CMK (cell line): ENCODE measurements around the gene NEDD9.

ENCODE experiments used
- DNase-seq: peaks from one replicate; pipeline ENCODE4 v3.0.0-alpha.2; 2010; ENCODE audit warnings: low read depth

Gene NEDD9

DNA sequence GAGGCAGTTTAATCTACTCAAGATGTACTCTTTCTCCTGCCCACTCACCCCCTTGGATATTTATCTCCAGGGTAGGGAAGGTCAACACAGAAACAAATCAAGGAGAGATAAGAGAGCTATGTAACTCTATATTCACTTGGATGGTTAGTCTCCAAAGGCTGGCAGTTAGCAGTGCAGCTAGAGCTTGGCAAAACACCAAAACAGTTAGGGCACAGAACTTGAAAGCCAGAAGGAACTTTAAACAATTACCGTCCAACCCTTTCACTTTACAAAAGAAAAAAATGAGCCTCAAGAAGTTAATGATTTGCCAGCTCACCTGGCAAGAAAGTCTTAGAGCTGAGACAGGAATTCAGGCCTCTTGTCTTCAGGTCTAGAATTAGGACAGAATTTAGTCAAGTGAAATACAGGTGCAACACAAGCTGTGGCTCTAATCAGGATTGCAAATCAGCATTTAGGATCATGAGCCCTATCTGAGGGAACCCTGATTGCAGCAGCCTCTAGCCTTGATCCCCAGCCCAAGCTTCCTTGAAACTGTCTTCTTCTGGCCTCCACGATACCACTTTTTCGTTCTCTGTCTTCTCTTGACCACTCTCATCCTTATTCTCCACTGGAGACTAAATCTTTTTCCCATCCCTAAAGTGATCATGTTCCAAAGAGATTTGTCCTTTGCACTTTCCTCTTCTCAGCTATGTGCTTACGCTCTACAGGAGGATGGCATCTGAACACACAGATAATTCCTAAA is 14.9 kb downstream of the NEDD9 start:
- DNase-seq, result no peak

- no peak for DNase-seq
Measured at GRCh38 chr6:11215773-11216172, 16.7 kb downstream of the NEDD9 start.

- DNase-seq, result no peak
Measured at GRCh38 chr6:11214901-11215300, 17.6 kb downstream of the NEDD9 start.

- no peak for DNase-seq
Measured at GRCh38 chr6:11214084-11214833, 18.2 kb downstream of the NEDD9 start.

GRCh38 chr6:11213422-11214021 is 18.9 kb downstream of the NEDD9 start:
- DNase-seq, result no peak

DNA sequence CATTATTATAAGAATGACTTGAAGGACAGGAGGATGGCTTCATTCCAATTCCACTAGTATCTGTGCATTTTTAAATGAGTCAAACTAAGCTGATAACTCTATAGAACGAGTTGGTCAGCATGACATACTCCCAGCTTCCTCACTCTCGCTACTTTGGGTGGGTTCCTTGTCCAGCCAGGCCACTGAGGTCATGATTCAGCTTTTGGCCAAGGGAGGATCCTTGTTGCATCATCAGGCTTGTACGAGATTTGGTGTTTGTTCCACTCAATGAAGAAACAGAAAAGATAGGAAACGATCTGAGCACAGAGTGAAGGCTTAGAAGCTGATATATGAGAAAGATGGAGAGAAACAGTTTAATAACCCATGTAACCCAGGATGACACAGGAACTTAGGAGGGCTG is 19.8 kb downstream of the NEDD9 start:
- no peak for DNase-seq

DNA sequence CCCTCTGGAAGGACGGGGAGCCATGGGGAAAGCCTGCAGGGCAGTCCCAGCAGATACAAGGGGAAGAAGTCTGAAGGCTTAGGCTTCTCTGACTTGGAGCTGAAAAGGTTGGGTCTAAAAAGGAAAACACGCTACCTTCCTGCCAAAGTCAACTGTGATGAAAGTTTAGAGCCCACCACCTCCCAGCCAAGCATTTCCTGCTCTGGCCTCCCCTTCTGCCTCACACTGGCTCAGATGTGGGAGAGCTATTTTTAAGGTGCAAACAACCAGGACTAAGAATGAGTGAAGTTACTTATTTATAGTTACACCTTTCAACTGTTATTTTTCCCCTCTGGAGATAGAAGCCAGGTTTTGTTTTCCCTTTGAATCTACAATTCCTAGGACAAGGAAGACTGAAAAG is 21.2 kb downstream of the NEDD9 start:
- DNase-seq, result no peak

- no peak for DNase-seq
Measured at GRCh38 chr6:11210386-11211138, 21.9 kb downstream of the NEDD9 start.

DNA sequence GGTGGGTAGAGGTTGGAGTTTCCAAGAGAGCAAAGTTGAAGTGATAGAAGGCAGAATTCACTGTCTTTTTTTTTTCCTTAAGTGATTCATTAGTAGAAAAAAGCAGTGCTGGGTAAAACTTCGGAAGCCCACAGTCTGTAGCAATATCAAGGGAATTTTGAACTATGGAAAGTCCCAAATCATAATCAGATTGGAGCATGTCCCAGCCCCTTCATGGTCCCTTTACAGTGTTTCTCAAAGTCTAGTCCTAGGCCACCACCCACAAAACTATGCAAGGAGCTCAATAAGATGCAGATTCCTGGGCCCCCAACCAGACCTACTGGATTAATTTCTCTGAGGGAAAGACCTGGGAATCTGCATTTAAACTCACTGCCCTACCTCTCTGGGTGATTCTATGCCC is 22.6 kb downstream of the NEDD9 start:
- DNase-seq, result no peak

DNA sequence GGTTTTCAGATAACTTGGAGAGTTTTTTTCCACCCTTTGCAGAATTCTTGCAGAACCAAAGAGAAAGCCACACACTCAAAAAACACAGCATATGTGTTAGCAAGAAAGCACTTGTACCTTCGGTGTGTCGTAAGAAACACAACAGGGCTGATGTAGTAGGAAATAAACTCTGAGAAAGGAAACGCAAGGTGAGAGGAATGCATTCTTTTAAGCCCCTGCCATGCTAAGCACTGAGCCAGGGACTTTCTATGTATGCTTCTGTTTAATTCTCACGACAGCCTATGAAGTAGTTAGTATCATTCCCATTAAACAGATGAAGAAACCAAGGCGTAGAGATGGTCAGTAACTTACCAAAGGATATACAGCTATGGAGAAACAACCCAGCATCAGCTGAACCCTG is 23.1 kb downstream of the NEDD9 start:
- no peak for DNase-seq

GRCh38 chr6:11208854-11209253 is 23.6 kb downstream of the NEDD9 start:
- no peak for DNase-seq

DNA sequence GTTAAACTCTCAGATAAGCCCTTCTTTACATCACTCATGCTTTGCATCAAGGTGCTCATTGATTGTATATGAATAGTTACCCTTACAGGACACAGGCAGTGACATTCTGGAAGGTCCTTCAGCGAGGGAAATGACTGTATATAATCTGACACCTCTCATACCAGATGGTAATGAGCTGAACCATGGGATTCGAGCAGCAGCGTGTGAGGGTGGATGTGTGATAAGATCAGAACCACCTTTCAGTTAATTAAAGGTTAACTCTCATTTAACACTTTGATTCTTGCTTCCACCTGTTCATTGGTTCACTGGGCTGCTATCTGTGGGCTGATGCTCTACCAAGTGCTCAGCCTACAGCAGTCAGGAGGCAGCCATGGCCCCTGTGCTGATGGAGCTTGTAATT is 24.2 kb downstream of the NEDD9 start:
- DNase-seq, result no peak

DNA sequence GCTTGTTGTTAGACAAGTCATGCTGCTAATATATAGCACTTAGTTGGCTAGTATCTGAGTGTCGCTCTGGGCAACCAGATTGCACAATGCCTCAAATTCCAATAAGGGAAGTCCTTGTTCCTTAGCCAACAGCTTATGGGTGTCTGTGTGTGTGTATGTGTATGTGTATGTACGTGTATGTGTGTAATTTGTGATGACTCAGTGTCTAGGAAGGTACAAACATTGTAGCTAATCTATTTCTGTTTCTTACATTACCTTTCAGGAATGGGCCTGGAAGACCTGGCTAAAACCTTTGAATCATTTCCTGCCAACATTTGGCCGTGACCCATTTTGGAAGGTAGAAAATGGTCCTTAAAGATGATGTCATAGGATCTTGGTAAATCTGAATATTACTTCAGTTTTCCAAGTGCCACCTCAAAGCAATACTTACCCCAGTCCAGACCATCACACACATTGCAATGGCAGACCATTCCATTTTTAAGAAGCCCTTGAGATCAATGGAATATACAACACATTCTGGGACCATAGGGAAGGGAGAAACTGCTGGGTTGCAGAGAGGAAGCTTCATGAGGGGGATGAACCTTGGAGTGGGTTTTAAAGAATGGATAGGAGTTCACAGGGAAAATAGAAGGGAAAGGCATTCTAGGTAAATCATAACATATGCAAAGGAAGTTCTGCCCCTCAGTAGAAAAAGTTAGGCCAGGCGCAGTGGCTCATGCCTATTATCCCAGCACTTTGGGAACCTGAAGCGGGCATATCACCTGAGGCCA is 25.1 kb downstream of the NEDD9 start:
- DNase-seq, result no peak

DNA sequence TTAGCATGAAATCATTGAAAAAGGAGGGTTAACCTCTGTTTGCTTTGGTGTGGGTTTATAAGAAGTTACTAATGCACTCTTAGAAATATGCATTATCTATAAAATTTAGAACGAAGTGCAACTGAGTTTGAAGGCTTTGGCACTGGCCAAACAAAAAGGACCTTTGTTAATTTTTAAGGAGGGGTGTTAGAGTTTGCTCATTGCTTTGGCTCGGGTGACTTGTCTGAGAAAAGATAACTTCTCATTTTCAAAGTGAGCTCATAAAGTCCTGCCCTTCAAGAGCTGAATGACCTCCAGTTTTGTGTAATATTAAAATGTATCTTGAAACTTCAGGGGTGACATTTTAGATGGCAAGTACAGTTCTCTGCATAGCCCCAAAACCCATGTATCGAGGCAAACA is 25.9 kb downstream of the NEDD9 start:
- DNase-seq, result no peak

DNA sequence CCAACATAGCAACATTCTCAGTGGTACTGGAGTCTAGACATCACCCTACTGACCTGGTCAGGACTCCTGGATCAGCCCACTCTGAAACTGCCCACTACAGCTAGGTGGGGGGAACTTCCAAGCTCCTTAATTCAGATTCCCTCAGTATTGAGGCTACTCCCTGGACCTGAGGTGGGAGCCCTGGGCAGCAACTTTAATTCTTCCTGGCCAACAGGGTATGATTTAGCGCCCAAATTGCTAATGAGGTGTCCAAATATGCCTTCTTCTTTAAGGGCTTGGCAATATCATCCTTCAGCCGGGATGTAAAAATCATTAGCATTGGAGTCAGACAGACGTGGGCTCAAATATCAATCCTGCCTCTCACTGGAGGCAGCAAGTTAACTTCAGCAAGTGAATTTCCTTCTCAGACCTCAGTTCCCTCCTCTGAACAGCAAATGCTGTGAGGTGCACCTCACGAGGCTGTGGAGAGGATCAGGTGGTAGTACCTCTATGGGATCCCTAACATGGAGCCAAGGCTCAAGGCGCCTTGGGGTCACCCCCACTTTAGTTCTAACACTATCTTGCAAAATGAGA is 27.6 kb downstream of the NEDD9 start:
- no peak for DNase-seq

DNA sequence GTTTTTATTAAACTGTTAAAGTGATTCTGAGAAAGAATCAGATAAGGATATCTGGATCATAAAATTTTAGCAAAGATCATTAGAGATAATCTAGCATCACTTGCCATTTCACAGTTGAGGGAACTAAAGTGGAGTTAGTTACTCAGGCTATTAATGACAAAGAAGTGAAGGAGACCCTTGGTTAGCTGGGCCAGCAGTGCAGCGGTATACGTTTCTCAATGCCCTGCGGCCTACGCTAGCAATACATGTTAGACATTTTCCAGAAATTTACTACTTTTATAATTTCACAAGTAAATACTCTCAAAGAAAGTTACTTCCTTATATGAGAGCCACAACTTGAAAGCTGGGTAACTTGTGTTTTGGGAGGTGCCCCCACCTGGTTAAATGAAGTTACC is 28.5 kb downstream of the NEDD9 start:
- DNase-seq, result no peak

GRCh38 chr6:11203306-11204004 is 29.0 kb downstream of the NEDD9 start:
- DNase-seq, result no peak

DNA sequence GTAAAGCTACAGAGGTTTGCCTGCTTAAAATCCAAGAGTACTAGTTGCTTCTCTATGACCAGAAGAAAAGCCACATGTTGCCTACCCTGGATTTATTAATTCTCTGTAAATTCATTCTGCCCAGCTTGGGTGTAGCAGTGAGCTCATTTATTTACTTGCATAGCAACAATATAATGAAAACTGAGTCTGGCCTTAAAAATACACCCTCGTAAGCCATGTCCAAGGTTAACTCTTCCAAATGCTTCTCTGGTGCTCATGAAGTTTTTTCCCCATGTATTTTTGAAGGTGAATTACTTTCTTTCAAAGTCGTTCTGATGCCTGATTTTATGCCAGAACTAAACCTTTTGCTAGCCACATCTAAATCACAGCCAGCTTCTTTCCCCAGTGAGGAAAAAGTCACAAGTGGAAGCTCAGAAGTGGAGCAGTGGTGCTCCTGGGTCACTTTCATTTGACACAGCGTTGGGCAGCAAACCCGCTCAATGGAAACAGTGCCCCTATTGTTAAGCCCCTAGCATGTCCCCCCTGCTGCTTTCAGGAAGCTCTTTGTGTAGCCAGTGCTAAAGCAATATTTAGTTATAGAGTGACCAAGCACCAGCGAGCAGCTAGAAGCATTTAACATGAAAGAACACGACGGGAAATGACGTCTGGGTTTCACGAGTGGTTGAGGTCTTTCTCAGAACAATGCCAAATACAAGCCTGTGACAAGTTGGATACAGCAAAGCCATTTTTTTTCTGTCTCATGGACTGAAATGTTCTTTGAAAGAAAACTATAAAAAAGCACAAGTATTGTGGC is 29.8 kb downstream of the NEDD9 start:
- DNase-seq, result no peak

GRCh38 chr6:11201772-11202512 is 30.5 kb downstream of the NEDD9 start:
- DNase-seq, result no peak
